Activated CD8-positive, alpha-beta memory T cell treated with anti-CD3 and anti-CD28 coated beads for 4 hours (primary cell): ENCODE data around the gene XDH.

Experiments used
- DNase-seq, 2 donors: peaks; one replicate each; pipeline ENCODE4 v3.0.0-alpha.2; 2020; ENCODE audit warnings: low read depth in 2 of 2

The XDH gene

GRCh38 chr2:31331156-31331555, 83.4 kb downstream of the XDH start:
- DNase-seq: no peak

GRCh38 chr2:31329081-31329625, 85.4 kb downstream of the XDH start:
- no peak for DNase-seq

GRCh38 chr2:31328026-31328425, 86.5 kb downstream of the XDH start:
- no peak for DNase-seq

- no peak for DNase-seq
Observed at GRCh38 chr2:31327505-31327904, 87.0 kb downstream of the XDH start.

- DNase-seq: no peak
Observed at GRCh38 chr2:31324016-31324633, 90.4 kb downstream of the XDH start.

GRCh38 chr2:31322371-31322770, 92.2 kb downstream of the XDH start:
- DNase-seq: no peak

- no peak for DNase-seq
Observed at GRCh38 chr2:31319406-31320175, 95.0 kb downstream of the XDH start.

- no peak for DNase-seq
Observed at GRCh38 chr2:31318361-31319336, 95.9 kb downstream of the XDH start.

GRCh38 chr2:31317396-31317795, 97.1 kb downstream of the XDH start:
- DNase-seq: no peak

- DNase-seq: no peak
Observed at GRCh38 chr2:31314761-31315160, 99.8 kb downstream of the XDH start.

- no peak for DNase-seq
Observed at GRCh38 chr2:31312898-31313297, 101.6 kb downstream of the XDH start.

- DNase-seq: no peak
Observed at GRCh38 chr2:31304816-31305215, 109.7 kb downstream of the XDH start.

- no peak for DNase-seq
Observed at GRCh38 chr2:31302940-31303563, 111.5 kb downstream of the XDH start.

GRCh38 chr2:31300309-31300708, 114.2 kb downstream of the XDH start:
- DNase-seq: no peak

GRCh38 chr2:31299547-31299946, 115.0 kb downstream of the XDH start:
- DNase-seq: no peak

GRCh38 chr2:31297751-31298150, 116.8 kb downstream of the XDH start:
- no peak for DNase-seq

- no peak for DNase-seq
Observed at GRCh38 chr2:31296641-31297287, 117.8 kb downstream of the XDH start.

GRCh38 chr2:31294196-31294595, 120.3 kb downstream of the XDH start:
- no peak for DNase-seq

GRCh38 chr2:31287654-31288053, 126.9 kb downstream of the XDH start:
- no peak for DNase-seq

- no peak for DNase-seq
Observed at GRCh38 chr2:31286961-31287550, 127.5 kb downstream of the XDH start.

GRCh38 chr2:31286230-31286629, 128.3 kb downstream of the XDH start:
- no peak for DNase-seq
